Bronchial epithelial cell (primary cell): ENCODE measurements around the gene ERCC3. TPM values are rescaled to one million over a fixed set of nuclear protein-coding genes. Genes with fewer than 3 reads are reported as not detected.
A peak's percentile ranks its signal among the peaks of the same experiment; 100 is the strongest.
"Not testable (repeated sequence)": the region's sequence is repeated elsewhere in the genome, so short reads cannot be mapped to it uniquely, and the experiment has no call there.

ENCODE experiments used
- DNase-seq: peaks from one replicate; pipeline ENCODE4 v3.0.0-alpha.2; 2010; ENCODE audit warnings: low read depth
- FAIRE-seq: peaks from 2 replicates; lab custom pipeline; 2011; peaks lifted over from hg19 to GRCh38; lab: Jason Lieb, UNC
- H3K27me3 ChIP-seq: 2 replicates; pipeline ENCODE4 v1.5.1; 2011; ENCODE audit warnings: low read length; ENCODE audit not compliant: control insufficient read depth, insufficient read depth
- H3K36me3 ChIP-seq: 2 replicates; pipeline ENCODE4 v1.5.1; 2011; ENCODE audit warnings: low read length; ENCODE audit not compliant: control insufficient read depth, insufficient read depth
- H3K4me3 ChIP-seq: 2 replicates; pipeline ENCODE4 v1.5.1; 2011; ENCODE audit warnings: mild to moderate bottlenecking, low read depth, low read length, control low read depth
- CTCF ChIP-seq: IDR thresholded peaks from 2 replicates; pipeline ENCODE4 v1.5.1; 2011; ENCODE audit warnings: mild to moderate bottlenecking, moderate library complexity, low read length, control low read depth, inconsistent platforms; ENCODE audit not compliant: insufficient read depth, severe bottlenecking
- total RNA-seq: library from RNA; depleted of rRNA; stranded (reverse); fragments of >200 nt; gene quantifications from 2 replicates; pipeline ENCODE4 v1.2.1, GENCODE V29; 2014

Gene ERCC3
- total RNA-seq, 1 donor from 2014 or later: 32.4 TPM

GRCh38 chr2:127225186-127225960, 68.6 kb downstream of the ERCC3 start:
- Histone ChIP-seq H3K36me3 (no peaks in the 10 kb centered on the region), H3K27me3 (peaks cover 7% of the 10 kb centered on the region), H3K4me3 (no peak overlapping the region)
- FAIRE-seq (no peak), DNase-seq (no peak)
- no peak for TF ChIP-seq CTCF

GRCh38 chr2:127224135-127224534, 69.8 kb downstream of the ERCC3 start:
- not testable (repeated sequence) for FAIRE-seq, H3K4me3 ChIP-seq, H3K27me3 ChIP-seq, DNase-seq, H3K36me3 ChIP-seq

- Histone ChIP-seq H3K4me3 (no peak overlapping the region), H3K36me3 (no peaks in the 10 kb centered on the region), H3K27me3 (peaks cover 9% of the 10 kb centered on the region)
- DNase-seq (no peak), FAIRE-seq (no peak)
- TF ChIP-seq CTCF: no peak
These were observed 73.0 kb downstream of the ERCC3 start for GRCh38 chr2:127220768-127221527.

- Histone ChIP-seq H3K4me3 (peak within 1 kb of the TSS; percentile 44), H3K36me3 (no peaks in the 10 kb centered on the region), H3K27me3 (peaks cover 7% of the 10 kb centered on the region)
- TF ChIP-seq CTCF: no peak
- DNase-seq (no peak), FAIRE-seq (no peak)
These were observed 73.7 kb downstream of the ERCC3 start, which contains the start of gene CYP27C1 for GRCh38 chr2:127220102-127220767. Gene CYP27C1, minus strand, starts transcription at chr2:127220299. Its CDS starts 29 bp downstream, at chr2:127220270.

- Histone ChIP-seq H3K27me3 (peaks cover 2% of the 10 kb centered on the region), H3K4me3 (peak overlapping the region; percentile 44), H3K36me3 (no peaks in the 10 kb centered on the region)
- FAIRE-seq: no peak
- no peak for DNase-seq
- no peak for TF ChIP-seq CTCF
These were observed 74.5 kb downstream of the ERCC3 start for GRCh38 chr2:127219171-127220070.
